Vagina (tissue), 2 donors: ENCODE measurements around the gene LENG1. TPM values are rescaled to one million over a fixed set of nuclear protein-coding genes. Genes with fewer than 3 reads are reported as not detected.

Source experiments
- DNase-seq, 2 donors: peaks; one replicate each; pipeline ENCODE4 v3.0.0-alpha.2; 2017; ENCODE audit errors: extremely low spot score in 2 of 2
- H3K27ac ChIP-seq: fragments of 200-600 bp; sonication (generic); one replicate; pipeline ENCODE4 v1.5.1; 2019
- H3K27me3 ChIP-seq: fragments of 200-600 bp; sonication (generic); one replicate; pipeline ENCODE4 v1.5.1; 2019
- H3K36me3 ChIP-seq, 2 donors: fragments of 200-600 bp; sonication (generic); one replicate each; pipeline ENCODE4 v1.5.1; 2017 to 2019
- H3K4me1 ChIP-seq: fragments of 200-600 bp; sonication (generic); one replicate; pipeline ENCODE4 v1.5.1; 2019
- H3K4me3 ChIP-seq, 2 donors: fragments of 200-600 bp; sonication (generic); 1 replicate in 1 of 2; 2 replicates in 1 of 2; pipeline ENCODE4 v1.5.1; 2016 to 2019
- H3K9me3 ChIP-seq: fragments of 200-600 bp; sonication (generic); one replicate; pipeline ENCODE4 v1.5.1; 2019
- POLR2A ChIP-seq, 2 donors: fragments of 450-650 bp; IDR thresholded peaks; one replicate each; pipeline ENCODE4 v1.6.1; 2017; ENCODE audit warnings: antibody characterized with exemption in 2 of 2, mild to moderate bottlenecking in 2 of 2, moderate library complexity in 2 of 2
- POLR2AphosphoS5 ChIP-seq, 2 donors: sonication (generic); formaldehyde crosslinking; IDR thresholded peaks; one replicate each; pipeline ENCODE4 v1.9.0; 2017; ENCODE audit warnings: antibody characterized with exemption in 2 of 2, mild to moderate bottlenecking in 2 of 2, low read depth in 1 of 2; ENCODE audit not compliant: insufficient read depth in 1 of 2
- intact Hi-C: fragments of 100-400 bp; cut with DNase I; formaldehyde crosslinking; loops from one replicate; pipeline ENCODE4 v1.15.1; 2023
- total RNA-seq: library from RNA; depleted of rRNA; stranded (reverse); fragments of >200 nt; gene quantifications from one replicate; pipeline ENCODE4 v1.2.3, GENCODE V29; 2016
- TF ChIP-seq, protein P1 (sequence below), 3 experiments: fragments of 450-650 bp in 2 of 3; fragments of 200-600 bp in 1 of 3; sonication (generic) in 1 of 3; IDR thresholded peaks; one replicate each; pipeline ENCODE4 v1.5.1; 2017 to 2019; ENCODE audit warnings: antibody characterized with exemption in 3 of 3, mild to moderate bottlenecking in 2 of 3, moderate library complexity in 2 of 3

Gene LENG1
- total RNA-seq, 1 donor from 2014 or later, result 5.4 TPM

DNA sequence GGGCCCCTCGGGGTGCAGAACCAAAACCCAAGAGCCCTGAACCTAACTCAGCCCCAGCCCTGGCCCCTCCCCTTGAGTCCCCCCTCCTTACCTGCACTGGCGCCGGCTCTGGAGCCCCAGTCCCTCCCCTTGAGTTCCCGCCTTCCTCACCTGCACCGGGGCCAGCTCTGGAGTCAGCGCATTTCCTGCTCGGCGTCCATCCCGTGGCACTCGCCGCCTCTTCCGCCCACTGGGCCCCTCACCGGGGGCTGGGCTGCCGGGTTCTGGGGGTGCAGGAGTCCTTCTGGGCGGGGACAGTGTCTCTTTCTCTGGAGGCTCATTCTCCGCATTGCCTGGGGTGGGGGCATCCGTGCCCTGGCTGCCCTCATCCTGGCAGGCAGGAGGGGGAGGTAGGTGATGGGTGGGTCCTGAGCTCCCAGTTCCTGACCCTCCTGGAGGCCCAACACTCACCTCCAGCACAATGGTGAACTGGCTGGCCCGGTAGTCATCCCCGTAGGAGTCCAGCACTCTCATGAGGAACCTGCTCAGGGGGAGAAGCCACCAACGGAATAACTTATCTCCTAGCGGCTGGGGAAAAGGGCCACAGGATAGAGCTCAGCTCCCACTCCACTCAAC, 51.5 kb downstream of the LENG1 start:
- Histone ChIP-seq H3K4me3 (no peak overlapping the region), H3K4me1 (peaks cover 15% of the 10 kb centered on the region), H3K36me3 (peaks cover 0 to 42% of the 10 kb centered on the region in 2 donors), H3K27ac (no peak overlapping the region), H3K9me3 (no peaks in the 10 kb centered on the region), H3K27me3 (no peaks in the 10 kb centered on the region)
- DNase-seq, result no peak
- intact Hi-C loops, result no loop called here
- TF ChIP-seq, protein P1, sequence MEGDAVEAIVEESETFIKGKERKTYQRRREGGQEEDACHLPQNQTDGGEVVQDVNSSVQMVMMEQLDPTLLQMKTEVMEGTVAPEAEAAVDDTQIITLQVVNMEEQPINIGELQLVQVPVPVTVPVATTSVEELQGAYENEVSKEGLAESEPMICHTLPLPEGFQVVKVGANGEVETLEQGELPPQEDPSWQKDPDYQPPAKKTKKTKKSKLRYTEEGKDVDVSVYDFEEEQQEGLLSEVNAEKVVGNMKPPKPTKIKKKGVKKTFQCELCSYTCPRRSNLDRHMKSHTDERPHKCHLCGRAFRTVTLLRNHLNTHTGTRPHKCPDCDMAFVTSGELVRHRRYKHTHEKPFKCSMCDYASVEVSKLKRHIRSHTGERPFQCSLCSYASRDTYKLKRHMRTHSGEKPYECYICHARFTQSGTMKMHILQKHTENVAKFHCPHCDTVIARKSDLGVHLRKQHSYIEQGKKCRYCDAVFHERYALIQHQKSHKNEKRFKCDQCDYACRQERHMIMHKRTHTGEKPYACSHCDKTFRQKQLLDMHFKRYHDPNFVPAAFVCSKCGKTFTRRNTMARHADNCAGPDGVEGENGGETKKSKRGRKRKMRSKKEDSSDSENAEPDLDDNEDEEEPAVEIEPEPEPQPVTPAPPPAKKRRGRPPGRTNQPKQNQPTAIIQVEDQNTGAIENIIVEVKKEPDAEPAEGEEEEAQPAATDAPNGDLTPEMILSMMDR (IDR thresholded peaks at IDR 0.05), result no peak

GRCh38 chr19:54106716-54107115, 52.8 kb downstream of the LENG1 start:
- no peaks in the 10 kb centered on the region for H3K27me3 ChIP-seq
- H3K4me3 ChIP-seq, result no peak overlapping the region
- H3K9me3 ChIP-seq, result no peaks in the 10 kb centered on the region
- H3K27ac ChIP-seq, result no peak overlapping the region
- intact Hi-C loops, result no loop called here
- peaks cover 20% of the 10 kb centered on the region for H3K4me1 ChIP-seq
- TF ChIP-seq, protein P1 (IDR thresholded peaks at IDR 0.05), result no peak
- no peak for TF ChIP-seq POLR2A (IDR thresholded peaks at IDR 0.05)
- peaks cover 0 to 42% of the 10 kb centered on the region in 2 donors for H3K36me3 ChIP-seq
- DNase-seq, result no peak

DNA sequence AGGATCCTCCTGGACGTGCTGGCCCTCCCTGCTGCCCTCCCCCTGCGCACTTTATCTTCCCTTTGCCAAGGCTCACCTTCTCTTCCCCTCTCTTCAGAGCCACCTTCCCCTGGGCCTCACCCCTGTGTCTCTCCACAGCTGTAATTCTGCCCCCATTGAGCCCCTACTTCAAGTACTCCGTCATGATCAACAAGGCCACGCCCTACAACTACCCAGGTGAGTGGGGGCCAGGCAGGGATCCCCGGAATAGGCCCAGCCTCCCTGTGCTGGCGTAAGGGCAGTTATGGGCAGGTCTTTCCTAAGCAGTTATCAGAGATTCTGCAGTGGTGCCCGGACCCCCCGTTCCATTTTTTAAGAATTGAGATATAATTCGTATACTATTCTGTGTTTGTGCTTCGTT, 53.7 kb downstream of the LENG1 start:
- intact Hi-C loops, result no loop called here
- no peak for TF ChIP-seq POLR2AphosphoS5 (IDR thresholded peaks at IDR 0.05; ENCODE audit: insufficient read depth in 1 of 2, low read depth in 1 of 2)
- TF ChIP-seq, protein P1 (IDR thresholded peaks at IDR 0.05), result no peak
- no peak for TF ChIP-seq POLR2A (IDR thresholded peaks at IDR 0.05)
- H3K4me3 ChIP-seq, result no peak overlapping the region
- peaks cover 0 to 42% of the 10 kb centered on the region in 2 donors for H3K36me3 ChIP-seq
- no peaks in the 10 kb centered on the region for H3K9me3 ChIP-seq
- H3K27me3 ChIP-seq, result no peaks in the 10 kb centered on the region
- no peak for DNase-seq
- no peak overlapping the region for H3K27ac ChIP-seq
- H3K4me1 ChIP-seq, result peaks cover 20% of the 10 kb centered on the region

Other genes with a start within 250 kb of the LENG1 start
- gene CACNG8, start 196.8 kb downstream of the LENG1 start, total RNA-seq, result not detected
- not detected for gene CACNG6, start 168.1 kb downstream of the LENG1 start, total RNA-seq
- not detected for gene VSTM1, start 95.8 kb downstream of the LENG1 start, total RNA-seq
- not detected for gene TARM1, start 78.4 kb downstream of the LENG1 start, total RNA-seq
- 1.2 TPM for gene OSCAR, start 58.9 kb downstream of the LENG1 start, total RNA-seq
- gene NDUFA3, start 56.9 kb downstream of the LENG1 start, total RNA-seq, result 79.3 TPM
- gene TFPT, start 44.1 kb downstream of the LENG1 start, total RNA-seq, result 13.0 TPM
- gene PRPF31, start 44.0 kb downstream of the LENG1 start, total RNA-seq, result 44.4 TPM
- 17.7 TPM for gene CNOT3, start 22.0 kb downstream of the LENG1 start, total RNA-seq
- 22.3 TPM for gene TMC4, start 13.4 kb upstream of the LENG1 start, total RNA-seq
- gene MBOAT7, start 29.9 kb upstream of the LENG1 start, total RNA-seq, result 76.6 TPM
- gene TSEN34, start 31.6 kb upstream of the LENG1 start, total RNA-seq, result 52.3 TPM
- 1,892 TPM for gene RPS9, start 41.1 kb upstream of the LENG1 start, total RNA-seq
- gene LILRB3, start 63.3 kb upstream of the LENG1 start, total RNA-seq, result 20.4 TPM
- gene LILRA6, start 83.1 kb upstream of the LENG1 start, total RNA-seq, result 1.5 TPM
- gene LILRB5, start 97.6 kb upstream of the LENG1 start, total RNA-seq, result 12.3 TPM
- gene LILRB2, start 121.4 kb upstream of the LENG1 start, total RNA-seq, result 2.0 TPM
- gene LILRA5, start 153.4 kb upstream of the LENG1 start, total RNA-seq, result 2.9 TPM
- not detected for gene LILRA4, start 179.4 kb upstream of the LENG1 start, total RNA-seq
- gene LAIR1, start 205.2 kb upstream of the LENG1 start, total RNA-seq, result 8.8 TPM